Kidney epithelial cell (primary cell): ENCODE results near the gene FARP1. TPM values are rescaled to one million over a fixed set of nuclear protein-coding genes. Genes with fewer than 3 reads are reported as not detected.

Source experiments
- DNase-seq: peaks from one replicate; pipeline ENCODE4 v3.0.0-alpha.2; 2010; ENCODE audit warnings: low read depth
- H3K27me3 ChIP-seq: 2 replicates; pipeline ENCODE4 v1.6.0; 2011; ENCODE audit warnings: low read length; ENCODE audit not compliant: control insufficient read depth, insufficient read depth
- H3K36me3 ChIP-seq: 2 replicates; pipeline ENCODE4 v1.5.1; 2011; ENCODE audit warnings: low read length; ENCODE audit not compliant: control insufficient read depth, insufficient read depth
- H3K4me3 ChIP-seq: 2 replicates; pipeline ENCODE4 v1.5.1; 2011; ENCODE audit warnings: low read depth, mild to moderate bottlenecking, control low read depth, low read length
- CTCF ChIP-seq: IDR thresholded peaks from 2 replicates; pipeline ENCODE4 v1.5.1; 2011; ENCODE audit warnings: mild to moderate bottlenecking, moderate library complexity, low read length, control low read depth, inconsistent platforms; ENCODE audit not compliant: insufficient read depth, poor library complexity, severe bottlenecking
- total RNA-seq: library from RNA; depleted of rRNA; stranded (reverse); fragments of >200 nt; gene quantifications from 2 replicates; pipeline ENCODE4 v1.2.3, GENCODE V29; 2015

Gene FARP1
- total RNA-seq, 1 donor from 2014 or later, result 135 TPM

- TF ChIP-seq CTCF, result no peak
- no peak overlapping the region for H3K4me3 ChIP-seq
- H3K36me3 ChIP-seq, result no peaks in the 10 kb centered on the region
- no peaks in the 10 kb centered on the region for H3K27me3 ChIP-seq
- no peak for DNase-seq
Observed at GRCh38 chr13:98494769-98495168, 351.9 kb downstream of the FARP1 start.

GRCh38 chr13:98495627-98496478, 353.0 kb downstream of the FARP1 start:
- DNase-seq, result no peak
- TF ChIP-seq CTCF, result no peak
- no peaks in the 10 kb centered on the region for H3K27me3 ChIP-seq
- H3K4me3 ChIP-seq, result no peak overlapping the region
- no peaks in the 10 kb centered on the region for H3K36me3 ChIP-seq

- TF ChIP-seq CTCF, result no peak
- no peak for DNase-seq
- H3K27me3 ChIP-seq, result no peaks in the 10 kb centered on the region
- no peaks in the 10 kb centered on the region for H3K36me3 ChIP-seq
- H3K4me3 ChIP-seq, result no peak overlapping the region
Observed at GRCh38 chr13:98496479-98496791, 353.5 kb downstream of the FARP1 start.

- DNase-seq, result no peak
- no peak overlapping the region for H3K4me3 ChIP-seq
- H3K27me3 ChIP-seq, result no peaks in the 10 kb centered on the region
- no peak for TF ChIP-seq CTCF
- H3K36me3 ChIP-seq, result no peaks in the 10 kb centered on the region
Observed at GRCh38 chr13:98496966-98497365, 354.1 kb downstream of the FARP1 start.

GRCh38 chr13:98500963-98501421, 358.1 kb downstream of the FARP1 start:
- H3K4me3 ChIP-seq, result no peak overlapping the region
- H3K36me3 ChIP-seq, result peaks cover 1% of the 10 kb centered on the region
- TF ChIP-seq CTCF, result no peak
- DNase-seq, result no peak
- no peaks in the 10 kb centered on the region for H3K27me3 ChIP-seq
